ENCODE measurements around the gene KBTBD8.

The KBTBD8 gene

GRCh38 chr3:67001086-67001861, 3.2 kb downstream of the KBTBD8 start:
- H3K4me1 ChIP-seq (ENCODE audit: low read length): peaks cover 40% of the 10 kb centered on the region
- H3K4me2 ChIP-seq (ENCODE audit: low read depth, low read length): no peak overlapping the region
- peaks cover 78% of the 10 kb centered on the region for H3K79me2 ChIP-seq (ENCODE audit: low read length)
- 0 out of 2 replicates have a peak, but pooled peaks cover 4% of the 10 kb centered on the region for H4K20me1 ChIP-seq (ENCODE audit: insufficient read depth, low read length)
- no peak overlapping the region for H3K9ac ChIP-seq (ENCODE audit: low read length)
- H3K27me3 ChIP-seq (replicated peaks; ENCODE audit: insufficient read depth, low read length): no peaks in the 10 kb centered on the region
- no peak overlapping the region for H2AFZ ChIP-seq (ENCODE audit: low read length)
- peaks cover 22% of the 10 kb centered on the region for H3K36me3 ChIP-seq (replicated peaks; ENCODE audit: insufficient read depth, low read length)
- H3K4me3 ChIP-seq (ENCODE audit: low read length): no peak overlapping the region
- no peak for TF ChIP-seq CTCF (IDR thresholded peaks at IDR 0.05; ENCODE audit: low read length)
- no peak for TF ChIP-seq EZH2 (optimal IDR thresholded peaks at IDR 0.05; ENCODE audit: low read depth, low read length)
- TF ChIP-seq EZH2phosphoT487 (IDR thresholded peaks at IDR 0.05; ENCODE audit: low read length): no peak
- DNase-seq: no peak
- peaks cover 13% of the 10 kb centered on the region; the same call in 1 of the 2 replicates for H3F3A ChIP-seq (ENCODE audit: insufficient read depth, low read length)
- H3K9me3 ChIP-seq (replicated peaks; ENCODE audit: insufficient read depth, low read length): no peaks in the 10 kb centered on the region
- H3K9me2 ChIP-seq (replicated peaks; ENCODE audit: insufficient read depth, low read length): no peaks in the 10 kb centered on the region
- H3K27ac ChIP-seq (ENCODE audit: low read length): no peak overlapping the region

DNA sequence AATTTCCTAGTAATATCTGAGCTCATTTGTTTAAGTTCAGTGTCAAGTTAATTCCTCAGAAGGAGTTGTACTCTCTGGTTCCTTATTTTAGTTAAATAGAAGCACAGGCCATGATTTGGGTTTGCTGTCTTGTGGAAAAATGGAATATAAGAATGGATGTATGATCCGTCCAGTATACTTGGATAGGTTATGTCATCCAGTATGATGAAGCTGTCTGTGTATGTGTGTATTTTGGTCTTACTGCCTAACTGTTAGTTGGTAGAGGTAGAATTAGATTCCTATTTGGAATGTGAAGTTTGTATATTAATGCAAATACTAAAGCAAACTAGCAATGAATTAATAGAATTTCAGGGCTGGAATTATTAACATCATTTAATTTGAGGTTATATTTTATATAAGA, 7.9 kb downstream of the KBTBD8 start:
- H4K20me1 ChIP-seq (ENCODE audit: insufficient read depth, low read length): 0 out of 2 replicates have a peak, but pooled peaks cover 4% of the 10 kb centered on the region
- H3K79me2 ChIP-seq (ENCODE audit: low read length): peaks cover 95% of the 10 kb centered on the region

DNA sequence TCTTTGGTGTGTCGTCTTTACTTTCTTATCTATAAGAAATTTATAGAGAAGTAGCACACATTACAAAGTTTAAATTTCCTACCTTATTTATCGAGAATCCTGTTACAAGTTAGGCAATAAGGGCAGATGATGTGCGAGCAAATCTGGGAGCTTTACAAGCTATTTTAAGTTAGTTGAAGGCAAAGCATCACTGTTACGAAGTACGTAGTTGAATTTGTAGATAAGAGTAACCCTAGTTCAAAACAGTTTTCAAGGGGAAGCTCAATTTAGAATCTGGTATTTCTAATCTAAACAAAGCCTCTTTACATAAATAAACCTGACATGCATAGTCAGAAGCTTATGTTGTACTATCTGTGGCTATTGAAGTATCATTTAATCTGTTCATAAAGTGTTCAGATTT, 8.4 kb downstream of the KBTBD8 start:
- Histone ChIP-seq H3K79me2 (ENCODE audit: low read length) (peaks cover 90% of the 10 kb centered on the region), H3K27ac (ENCODE audit: low read length) (no peak overlapping the region), H3K36me3 (replicated peaks; ENCODE audit: insufficient read depth, low read length) (peaks cover 35% of the 10 kb centered on the region), H3K4me3 (ENCODE audit: low read length) (no peak overlapping the region), H3K27me3 (replicated peaks; ENCODE audit: insufficient read depth, low read length) (no peaks in the 10 kb centered on the region), H3K9ac (ENCODE audit: low read length) (no peak overlapping the region), H3K4me2 (ENCODE audit: low read depth, low read length) (no peak overlapping the region), H4K20me1 (ENCODE audit: insufficient read depth, low read length) (0 out of 2 replicates have a peak, but pooled peaks cover 4% of the 10 kb centered on the region), H3K9me3 (replicated peaks; ENCODE audit: insufficient read depth, low read length) (no peaks in the 10 kb centered on the region), H3K9me2 (replicated peaks; ENCODE audit: insufficient read depth, low read length) (no peaks in the 10 kb centered on the region), H3K4me1 (ENCODE audit: low read length) (peaks cover 24% of the 10 kb centered on the region), H3F3A (ENCODE audit: insufficient read depth, low read length) (no peaks in the 10 kb centered on the region), H2AFZ (ENCODE audit: low read length) (no peak overlapping the region)
- no peak for DNase-seq
- TF ChIP-seq EZH2phosphoT487 (IDR thresholded peaks at IDR 0.05; ENCODE audit: low read length): no peak
- TF ChIP-seq EZH2 (optimal IDR thresholded peaks at IDR 0.05; ENCODE audit: low read depth, low read length): no peak
- no peak for TF ChIP-seq CTCF (IDR thresholded peaks at IDR 0.05; ENCODE audit: low read length)

More for the DNA sequence above, 7.9 kb downstream of the KBTBD8 start:
- peaks cover 29% of the 10 kb centered on the region for H3K4me1 ChIP-seq (ENCODE audit: low read length)
- TF ChIP-seq EZH2phosphoT487 (IDR thresholded peaks at IDR 0.05; ENCODE audit: low read length): no peak
- no peak for TF ChIP-seq CTCF (IDR thresholded peaks at IDR 0.05; ENCODE audit: low read length)
- H3F3A ChIP-seq (ENCODE audit: insufficient read depth, low read length): no peaks in the 10 kb centered on the region
- no peak overlapping the region for H3K4me3 ChIP-seq (ENCODE audit: low read length)
- no peak overlapping the region for H3K27ac ChIP-seq (ENCODE audit: low read length)
- H3K4me2 ChIP-seq (ENCODE audit: low read depth, low read length): no peak overlapping the region
- H3K9me3 ChIP-seq (replicated peaks; ENCODE audit: insufficient read depth, low read length): no peaks in the 10 kb centered on the region
- H3K27me3 ChIP-seq (replicated peaks; ENCODE audit: insufficient read depth, low read length): no peaks in the 10 kb centered on the region
- no peak for DNase-seq
- H3K9me2 ChIP-seq (replicated peaks; ENCODE audit: insufficient read depth, low read length): no peaks in the 10 kb centered on the region
- H2AFZ ChIP-seq (ENCODE audit: low read length): no peak overlapping the region
- H3K36me3 ChIP-seq (replicated peaks; ENCODE audit: insufficient read depth, low read length): peaks cover 35% of the 10 kb centered on the region
- no peak overlapping the region for H3K9ac ChIP-seq (ENCODE audit: low read length)
